Endometrial microvascular endothelial cells (primary cell): ENCODE results near the gene SRP54. TPM values are rescaled to one million over a fixed set of nuclear protein-coding genes. Genes with fewer than 3 reads are reported as not detected.
"Not testable (repeated sequence)": the region's sequence is repeated elsewhere in the genome, so short reads cannot be mapped to it uniquely, and the experiment has no call there.

Experiments
- in situ Hi-C: cut with HindIII; loops from 2 replicates; pipeline ENCODE4 v1.10.0; 2017; ENCODE audit warnings: low sequenced_read_pairs, low pct_unique_long_range_greater_than_20kb; ENCODE audit errors: inconsistent ontology term
- total RNA-seq: library from RNA; depleted of rRNA; stranded (reverse); fragments of >200 nt; gene quantifications from one replicate; pipeline ENCODE4 v1.2.3, GENCODE V29; 2015; ENCODE audit errors: inconsistent ontology term

The SRP54 gene
- total RNA-seq = 74.1 TPM

- in situ Hi-C loops = no loop called here
Observed at GRCh38 chr14:34982421-34983147, at the start of gene SRP54. Gene SRP54 (plus strand): TSS chr14:34982992. CDS start chr14:34996710, 13,718 bp downstream.

DNA sequence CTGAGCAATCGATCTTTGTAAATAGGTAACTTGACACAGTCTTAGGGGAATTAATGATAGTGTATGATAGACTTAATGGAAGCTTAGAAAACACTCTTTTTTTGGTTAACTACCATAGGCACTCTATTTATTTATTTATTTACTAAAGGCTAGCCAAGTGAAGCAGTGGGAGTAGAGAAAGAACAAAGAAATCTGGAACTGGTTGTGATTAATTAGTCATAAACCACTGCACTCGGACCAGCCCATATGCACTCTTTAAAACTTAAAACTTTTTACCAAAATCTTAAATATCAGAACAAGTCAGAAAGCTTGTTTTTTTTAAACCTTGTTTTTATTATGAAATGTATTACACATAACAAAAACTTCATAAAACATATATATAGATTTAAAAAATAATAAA, 49.5 kb upstream of the SRP54 start:
- in situ Hi-C loops = no loop called here

- in situ Hi-C loops = no loop called here
Observed at GRCh38 chr14:34935488-34935887, 47.3 kb upstream of the SRP54 start.

DNA sequence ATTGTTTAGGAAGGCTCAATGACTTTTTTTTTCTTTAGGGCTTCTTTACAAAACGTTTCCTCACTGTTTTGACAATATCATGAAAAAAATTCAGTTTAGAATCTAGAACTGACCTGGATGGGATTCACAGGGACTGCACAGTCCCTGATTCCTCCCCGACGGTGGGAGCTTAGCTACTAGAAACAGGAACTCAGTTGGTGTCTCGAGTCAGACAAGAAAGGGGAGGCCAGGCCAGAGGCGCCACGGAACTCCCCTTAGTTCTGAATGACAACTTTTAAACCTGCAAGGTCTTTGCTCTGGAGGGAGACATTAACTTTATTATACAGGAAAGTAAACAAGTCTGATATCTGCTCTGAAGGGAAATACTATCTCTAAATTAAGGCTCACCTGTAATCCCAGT, 45.4 kb upstream of the SRP54 start:
- in situ Hi-C loops = no loop called here

- in situ Hi-C loops = no loop called here
Observed at GRCh38 chr14:34937876-34938275, 44.9 kb upstream of the SRP54 start.

- in situ Hi-C loops = no loop called here
Observed at GRCh38 chr14:34943506-34943905, 39.3 kb upstream of the SRP54 start.

- in situ Hi-C loops = no loop called here
Observed at GRCh38 chr14:34944744-34945143, 38.0 kb upstream of the SRP54 start.

DNA sequence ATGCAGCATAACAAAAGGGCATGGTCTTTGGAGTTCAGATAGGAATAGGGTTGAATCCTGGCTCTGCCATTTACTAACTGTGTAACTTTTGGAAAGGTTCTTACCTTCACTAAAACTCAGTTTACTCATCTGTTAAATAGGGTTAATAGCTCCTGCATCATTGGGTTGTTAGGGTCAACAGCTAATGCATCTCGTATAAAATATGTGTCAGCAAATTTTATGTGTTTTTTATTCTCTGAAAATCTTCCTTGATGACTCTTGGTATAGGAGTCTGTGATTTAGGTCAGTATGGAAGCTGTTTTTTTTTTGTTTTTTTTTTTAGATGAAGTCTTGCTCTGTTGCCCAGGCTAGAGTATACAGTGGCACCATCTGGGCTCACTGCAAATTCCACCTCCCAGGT, 36.1 kb upstream of the SRP54 start:
- in situ Hi-C loops = no loop called here

GRCh38 chr14:34951286-34951685, 31.5 kb upstream of the SRP54 start:
- in situ Hi-C loops = no loop called here

DNA sequence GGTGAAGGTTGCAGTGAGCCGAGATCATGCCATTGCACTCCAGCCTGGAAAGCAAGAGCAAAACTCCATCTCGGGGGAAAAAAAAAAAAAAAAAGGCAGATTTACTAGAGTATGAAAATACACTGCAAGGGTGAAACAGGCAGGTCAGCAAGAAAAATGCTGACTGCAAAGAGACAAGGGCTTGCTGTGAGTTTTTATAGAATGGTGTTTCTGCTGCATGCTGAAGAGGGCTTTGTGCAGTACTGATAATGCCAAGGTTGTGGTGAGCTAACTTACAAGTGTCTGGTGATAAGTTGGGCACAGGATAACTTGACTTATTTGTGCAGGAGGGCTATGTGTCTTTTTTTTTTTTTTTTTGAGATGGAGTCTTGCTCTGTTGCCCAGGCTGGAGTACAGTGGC, 25.9 kb upstream of the SRP54 start:
- in situ Hi-C loops = no loop called here

DNA sequence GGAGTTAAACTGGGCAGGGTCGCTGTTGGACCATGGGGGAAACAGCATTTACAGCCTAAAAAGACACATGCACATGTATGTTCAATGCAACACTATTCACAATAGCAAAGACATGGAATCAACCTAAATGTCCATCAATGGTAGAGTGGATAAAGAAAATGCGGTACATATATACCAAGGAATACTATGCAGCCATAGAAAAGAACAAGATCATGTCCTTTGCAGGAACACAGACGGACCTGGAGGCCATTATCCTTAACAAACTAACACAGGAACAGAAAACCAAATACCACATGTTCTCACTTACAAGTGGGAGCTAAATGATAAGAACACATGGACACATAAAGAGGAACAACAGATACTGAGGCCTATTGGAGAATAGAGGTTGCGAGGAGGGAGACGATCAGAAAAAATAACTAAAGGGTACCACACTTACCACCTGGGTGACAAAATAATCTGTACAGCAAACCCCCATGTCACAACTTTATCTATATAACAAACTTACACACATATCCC, 25.0 kb upstream of the SRP54 start:
- in situ Hi-C loops = no loop called here

- in situ Hi-C loops = not testable (repeated sequence)
Observed at GRCh38 chr14:34962106-34962505, 20.7 kb upstream of the SRP54 start.

DNA sequence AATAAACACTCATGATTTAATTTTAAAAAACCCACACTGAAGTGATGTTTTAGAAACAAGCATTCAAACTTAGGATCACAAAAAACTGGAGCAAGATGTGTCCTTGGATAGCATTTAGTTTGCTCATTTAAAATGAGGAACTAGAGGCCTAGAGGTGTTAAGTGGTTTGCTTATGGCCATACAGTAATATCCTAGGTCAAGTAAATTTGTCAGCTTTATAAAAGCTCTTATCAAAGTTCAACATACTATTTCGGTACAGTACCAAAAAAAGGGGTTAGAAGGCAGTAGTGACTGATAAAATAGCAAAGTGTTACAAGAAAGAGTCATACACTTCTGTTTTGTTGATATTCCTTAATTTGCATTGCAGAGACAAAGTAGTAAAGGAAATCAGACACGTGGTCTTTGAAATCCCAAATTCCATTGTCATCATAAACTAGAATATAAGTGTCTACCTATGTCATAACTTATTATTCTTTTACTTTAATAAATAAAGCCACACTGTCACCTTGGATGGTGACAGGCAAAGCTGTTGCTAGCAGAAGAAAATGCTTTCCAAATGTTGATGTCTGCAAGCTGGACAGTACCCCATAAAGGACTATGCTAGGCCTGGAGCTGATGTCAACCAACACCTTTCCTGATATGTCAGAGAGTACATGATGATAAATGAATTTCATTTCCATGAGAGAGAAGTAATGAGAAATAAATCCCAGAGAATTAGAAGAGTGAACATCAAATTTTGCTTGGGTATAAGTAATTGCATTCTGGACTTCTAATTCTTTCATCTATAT, 17.6 kb upstream of the SRP54 start:
- in situ Hi-C loops = no loop called here

GRCh38 chr14:34965912-34966311, 16.9 kb upstream of the SRP54 start:
- in situ Hi-C loops = no loop called here

DNA sequence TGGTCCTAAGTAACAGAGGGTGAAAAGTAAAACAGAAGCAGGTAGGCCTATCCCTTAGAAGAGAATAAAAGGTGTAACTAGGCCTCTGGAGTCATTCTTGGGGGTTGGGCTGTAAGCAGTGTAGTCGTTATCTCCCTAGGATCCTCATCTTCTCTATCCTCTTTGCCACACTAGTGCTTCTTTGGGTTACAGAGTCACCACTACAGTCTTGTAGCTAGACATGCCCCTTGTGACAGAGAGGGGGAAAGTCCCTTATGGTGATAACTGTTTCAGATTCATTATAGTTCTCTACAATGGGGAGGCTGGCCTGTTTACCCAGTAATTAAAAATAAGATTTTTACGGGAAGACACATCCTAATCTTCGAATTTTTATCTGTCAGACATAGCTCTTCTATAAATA, 16.4 kb upstream of the SRP54 start:
- in situ Hi-C loops = no loop called here

- in situ Hi-C loops = no loop called here
Observed at GRCh38 chr14:34970665-34971064, 12.1 kb upstream of the SRP54 start.

DNA sequence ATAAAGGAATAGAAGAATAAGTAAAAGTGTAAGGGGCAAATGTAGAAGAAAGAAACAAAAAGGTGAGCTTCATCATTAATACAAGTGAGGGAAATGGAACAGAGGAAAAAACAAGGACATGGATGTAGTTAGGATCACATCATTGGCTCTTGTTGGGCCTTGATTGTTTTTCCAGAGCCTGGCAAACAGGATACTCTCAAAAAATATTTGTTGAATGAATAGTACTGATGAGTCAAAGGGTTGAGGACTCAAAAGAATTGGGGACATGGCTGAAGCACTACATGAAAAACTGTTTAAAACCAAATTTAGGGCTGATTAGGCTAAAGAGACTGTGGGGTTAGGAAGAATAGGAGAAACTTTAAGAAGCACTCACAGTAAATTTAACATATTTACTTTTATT, 11.4 kb upstream of the SRP54 start:
- in situ Hi-C loops = no loop called here

- in situ Hi-C loops = no loop called here
Observed at GRCh38 chr14:34971801-34972200, 11.0 kb upstream of the SRP54 start.

- in situ Hi-C loops = no loop called here
Observed at GRCh38 chr14:34978444-34978843, 4.3 kb upstream of the SRP54 start.

DNA sequence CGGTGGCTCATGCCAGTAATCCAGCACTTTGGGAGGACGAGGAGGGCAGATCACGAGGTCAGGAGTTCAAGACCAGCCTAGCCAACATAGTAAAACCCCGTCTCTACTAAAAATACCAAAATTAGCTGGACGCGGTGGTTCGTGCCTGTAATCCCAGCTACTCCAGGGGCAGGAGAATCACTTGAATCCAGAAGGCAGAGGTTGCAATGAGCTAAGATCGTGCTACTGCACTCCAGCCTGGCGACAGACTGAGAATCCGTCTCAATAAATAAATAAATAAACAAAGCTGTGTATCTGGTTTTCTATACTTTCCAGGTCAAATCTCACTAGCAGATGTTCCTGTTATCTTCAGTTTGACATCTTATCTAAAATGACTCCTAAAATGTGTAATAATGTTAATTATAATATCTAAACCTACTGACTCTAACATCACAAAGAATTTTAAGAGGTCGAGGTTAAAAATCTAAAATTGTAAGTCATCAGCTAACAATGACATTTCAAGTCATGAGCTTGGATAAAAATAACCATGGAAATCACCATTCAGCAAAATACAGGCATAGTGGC, 2.4 kb upstream of the SRP54 start:
- in situ Hi-C loops = no loop called here
